MM.1S (cell line): Measurements from ENCODE around the gene SULT6B1.

Experiments used
- CTCF ChIP-seq: fragments of 300-600 bp; sonication (generic); IDR thresholded peaks from 2 replicates; pipeline ENCODE4 v1.5.1; 2016; ENCODE audit warnings: antibody characterized with exemption, low read length, mixed read lengths
- EZH2 ChIP-seq: fragments of 300-600 bp; sonication (generic); optimal IDR thresholded peaks from 2 replicates; pipeline ENCODE3; 2017; ENCODE audit warnings: low read depth, mild to moderate bottlenecking, antibody characterized with exemption, low read length, mixed read lengths

- no peak for TF ChIP-seq CTCF
- no peak for TF ChIP-seq EZH2
Observed at GRCh38 chr2:37198681-37199065, 10.2 kb upstream of the SULT6B1 start.
